ENCODE measurements around the gene BMPR1A.
"Not testable (repeated sequence)": the region's sequence is repeated elsewhere in the genome, so short reads cannot be mapped to it uniquely, and the experiment has no call there.

Gene BMPR1A

GRCh38 chr10:86941991-86942421 is 185.6 kb downstream of the BMPR1A start:
- no peak for DNase-seq (ENCODE audit: low spot score)

- DNase-seq (ENCODE audit: low spot score), result no peak
Measured at GRCh38 chr10:86942441-86943315, 186.3 kb downstream of the BMPR1A start.

- no peak for DNase-seq (ENCODE audit: low spot score)
Measured at GRCh38 chr10:86943316-86944030, 187.1 kb downstream of the BMPR1A start.

GRCh38 chr10:86944031-86944419 is 187.6 kb downstream of the BMPR1A start:
- no peak for DNase-seq (ENCODE audit: low spot score)

GRCh38 chr10:86944471-86944870 is 188.1 kb downstream of the BMPR1A start:
- no peak for DNase-seq (ENCODE audit: low spot score)

GRCh38 chr10:86944907-86945306 is 188.5 kb downstream of the BMPR1A start:
- no peak for DNase-seq (ENCODE audit: low spot score)

GRCh38 chr10:86945361-86946212 is 189.2 kb downstream of the BMPR1A start:
- DNase-seq (ENCODE audit: low spot score), result no peak

GRCh38 chr10:86946213-86947155 is 190.1 kb downstream of the BMPR1A start:
- DNase-seq (ENCODE audit: low spot score), result no peak

- DNase-seq (ENCODE audit: low spot score), result not testable (repeated sequence)
Measured at GRCh38 chr10:86947806-86948205, 191.4 kb downstream of the BMPR1A start.

- DNase-seq (ENCODE audit: low spot score), result peak; percentile 22
Measured at GRCh38 chr10:86950349-86950748, 193.9 kb downstream of the BMPR1A start.

GRCh38 chr10:86951184-86951761 is 194.9 kb downstream of the BMPR1A start:
- DNase-seq (ENCODE audit: low spot score), result no peak

- DNase-seq (ENCODE audit: low spot score), result no peak
Measured at GRCh38 chr10:86952106-86952505, 195.7 kb downstream of the BMPR1A start.

- not testable (repeated sequence) for DNase-seq (ENCODE audit: low spot score)
Measured at GRCh38 chr10:86952697-86953096, 196.3 kb downstream of the BMPR1A start.

GRCh38 chr10:86953747-86954680 is 197.6 kb downstream of the BMPR1A start:
- no peak for DNase-seq (ENCODE audit: low spot score)

GRCh38 chr10:86954681-86955500 is 198.5 kb downstream of the BMPR1A start:
- no peak for DNase-seq (ENCODE audit: low spot score)

- DNase-seq (ENCODE audit: low spot score), result no peak
Measured at GRCh38 chr10:86955501-86956194, 199.2 kb downstream of the BMPR1A start.

GRCh38 chr10:86956195-86956847 is 199.9 kb downstream of the BMPR1A start:
- DNase-seq (ENCODE audit: low spot score), result no peak
